Gastrocnemius medialis (tissue), 4 donors: ENCODE data around the gene ARAP2. TPM values are rescaled to one million over a fixed set of nuclear protein-coding genes. Genes with fewer than 3 reads are reported as not detected.
A peak's percentile ranks its signal among the peaks of the same experiment; 100 is the strongest.

ENCODE experiments used
- ATAC-seq, 2 donors: fragments of 150-250 bp; one replicate each; pipeline ENCODE4 v1.9.1; 2016
- DNase-seq, 2 donors: peaks; one replicate each; pipeline ENCODE4 v3.0.0-alpha.2; 2019
- H3K27ac ChIP-seq, 4 donors: fragments of 200-600 bp; sonication (generic); 1 replicate in 1 of 4; 2 replicates in 3 of 4; pipeline ENCODE4 v1.5.1; 2016 to 2018; ENCODE audit warnings: mild to moderate bottlenecking in 2 of 4, moderate library complexity in 1 of 4
- H3K27me3 ChIP-seq, 3 donors: fragments of 200-600 bp; sonication (generic) in 2 of 3; 1 replicate in 1 of 3; 2 replicates in 2 of 3; pipeline versions ENCODE4 v1.5.1 to v1.6.0; 2016 to 2019; ENCODE audit warnings: mild to moderate bottlenecking in 1 of 3, moderate library complexity in 1 of 3
- H3K36me3 ChIP-seq, 2 donors: fragments of 200-600 bp; sonication (generic) in 1 of 2; one replicate each; pipeline ENCODE4 v1.5.1; 2017 to 2018
- H3K4me1 ChIP-seq, 2 donors: fragments of 200-600 bp; sonication (generic) in 1 of 2; one replicate each; pipeline ENCODE4 v1.5.1; 2016 to 2017; ENCODE audit warnings: mild to moderate bottlenecking in 2 of 2
- H3K4me3 ChIP-seq, 4 donors: fragments of 200-600 bp; sonication (generic) in 3 of 4; 1 replicate in 1 of 4; 2 replicates in 3 of 4; pipeline ENCODE4 v1.5.1; 2016 to 2019; ENCODE audit warnings: mild to moderate bottlenecking in 2 of 4
- H3K9me3 ChIP-seq, 3 donors: fragments of 200-600 bp; sonication (generic) in 2 of 3; 1 replicate in 1 of 3; 2 replicates in 2 of 3; pipeline ENCODE4 v1.5.1; 2016 to 2019
- POLR2A ChIP-seq, 2 donors: fragments of 450-650 bp; IDR thresholded peaks; one replicate each; pipeline ENCODE4 v1.6.1; 2017; ENCODE audit warnings: antibody characterized with exemption in 2 of 2, mild to moderate bottlenecking in 2 of 2, moderate library complexity in 2 of 2
- in situ Hi-C, 4 donors: fragments of 200-750 bp; cut with MboI; loops; one replicate each; pipeline versions ENCODE4 v1.15.0 to v1.8.0; 2017; ENCODE audit warnings: low sequenced_read_pairs in 4 of 4
- intact Hi-C: fragments of 100-400 bp; cut with DNase I; formaldehyde crosslinking; loops from one replicate; pipeline ENCODE4 v1.15.1; 2023; ENCODE audit warnings: low total_unique reads
- total RNA-seq, 4 donors: library from RNA; depleted of rRNA; stranded (reverse); fragments of >200 nt; gene quantifications; one replicate each; pipeline versions ENCODE4 v1.1.0 to v1.2.3, GENCODE V29; 2016
- TF ChIP-seq, protein P1 (sequence below), 5 experiments: fragments of 450-650 bp in 3 of 5; fragments of 200-600 bp in 2 of 5; sonication (generic) in 2 of 5; IDR thresholded peaks in 4 of 5; conservative IDR thresholded peaks in 1 of 5; 1 replicate in 4 of 5; 2 replicates in 1 of 5; pipeline ENCODE4 v1.5.1; 2016 to 2019; ENCODE audit warnings: antibody characterized with exemption in 5 of 5, mild to moderate bottlenecking in 3 of 5, moderate library complexity in 3 of 5

The ARAP2 gene
- total RNA-seq, 4 donors from 2014 or later, result 0.32 to 10.3 (median 1.1) TPM

DNA sequence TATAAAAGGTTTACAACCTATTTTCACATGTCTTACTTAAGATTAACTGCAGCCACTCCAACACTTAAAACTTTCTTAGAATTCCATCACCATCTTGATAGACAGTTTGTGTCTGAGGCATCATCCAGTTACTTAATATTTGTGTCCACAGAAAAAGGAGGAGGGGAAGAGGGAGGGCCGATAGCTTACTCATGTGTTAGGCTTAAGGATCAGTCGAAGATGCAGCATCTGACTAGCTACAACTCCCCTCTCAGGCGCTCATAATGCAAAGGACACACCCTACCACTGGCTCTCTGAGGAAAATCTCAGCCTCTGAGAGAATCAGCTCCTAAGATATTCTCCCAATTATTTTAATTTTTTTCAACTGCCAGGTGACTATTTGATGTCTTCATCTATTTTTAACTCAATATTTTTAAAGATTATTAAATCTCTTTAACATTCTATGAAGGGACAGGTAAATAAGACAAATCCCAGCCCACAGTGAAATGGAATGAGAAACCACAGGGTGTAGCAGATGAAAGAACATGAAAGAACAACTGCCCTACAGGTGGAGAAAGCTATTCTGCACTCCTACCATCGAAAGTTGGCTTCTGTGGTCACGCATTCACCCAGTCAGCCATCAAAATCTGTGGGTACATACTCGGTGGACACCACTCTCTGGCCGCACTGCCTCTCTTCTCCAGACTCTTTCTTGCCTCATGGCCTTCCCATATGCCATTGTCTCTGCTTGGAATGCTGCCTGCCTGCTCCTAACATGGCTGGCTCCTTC lies 48.0 kb downstream of the ARAP2 start:
- H3K9me3 ChIP-seq, result no peaks in the 10 kb centered on the region
- H3K4me3 ChIP-seq, result no peak overlapping the region
- no peaks in the 10 kb centered on the region for H3K36me3 ChIP-seq
- H3K27me3 ChIP-seq, result no peaks in the 10 kb centered on the region
- DNase-seq (no peak), ATAC-seq (no peak)
- in situ Hi-C loops, result no loop called here
- no peak overlapping the region for H3K27ac ChIP-seq
- H3K4me1 ChIP-seq, result no peaks in the 10 kb centered on the region
- intact Hi-C loops, result no loop called here
- no peak for TF ChIP-seq POLR2A (IDR thresholded peaks at IDR 0.05)
- TF ChIP-seq, protein P1, sequence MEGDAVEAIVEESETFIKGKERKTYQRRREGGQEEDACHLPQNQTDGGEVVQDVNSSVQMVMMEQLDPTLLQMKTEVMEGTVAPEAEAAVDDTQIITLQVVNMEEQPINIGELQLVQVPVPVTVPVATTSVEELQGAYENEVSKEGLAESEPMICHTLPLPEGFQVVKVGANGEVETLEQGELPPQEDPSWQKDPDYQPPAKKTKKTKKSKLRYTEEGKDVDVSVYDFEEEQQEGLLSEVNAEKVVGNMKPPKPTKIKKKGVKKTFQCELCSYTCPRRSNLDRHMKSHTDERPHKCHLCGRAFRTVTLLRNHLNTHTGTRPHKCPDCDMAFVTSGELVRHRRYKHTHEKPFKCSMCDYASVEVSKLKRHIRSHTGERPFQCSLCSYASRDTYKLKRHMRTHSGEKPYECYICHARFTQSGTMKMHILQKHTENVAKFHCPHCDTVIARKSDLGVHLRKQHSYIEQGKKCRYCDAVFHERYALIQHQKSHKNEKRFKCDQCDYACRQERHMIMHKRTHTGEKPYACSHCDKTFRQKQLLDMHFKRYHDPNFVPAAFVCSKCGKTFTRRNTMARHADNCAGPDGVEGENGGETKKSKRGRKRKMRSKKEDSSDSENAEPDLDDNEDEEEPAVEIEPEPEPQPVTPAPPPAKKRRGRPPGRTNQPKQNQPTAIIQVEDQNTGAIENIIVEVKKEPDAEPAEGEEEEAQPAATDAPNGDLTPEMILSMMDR (IDR thresholded peaks at IDR 0.05 in 4 of 5, conservative IDR thresholded peaks at IDR 0.05 in 1 of 5), result no peak

DNA sequence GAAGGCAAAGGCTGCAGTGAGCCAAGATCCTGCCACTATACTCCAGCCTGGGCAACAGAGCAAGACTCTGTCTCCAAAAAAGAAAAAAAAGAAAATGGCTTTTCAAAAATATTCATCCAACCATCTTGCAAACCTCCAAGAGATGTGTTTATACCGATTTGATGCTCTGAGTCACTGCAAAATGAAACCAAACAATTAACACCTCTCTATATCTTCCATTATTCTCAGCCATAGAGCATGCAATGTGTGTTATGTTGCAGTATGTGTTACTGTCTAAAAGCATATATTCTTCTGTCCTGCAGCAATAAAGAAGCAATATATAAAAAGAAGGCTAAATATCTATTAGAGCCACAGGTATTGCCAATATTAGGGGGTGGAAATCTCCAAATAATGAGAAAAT lies 51.4 kb downstream of the ARAP2 start:
- intact Hi-C loops (no loop called here), in situ Hi-C loops (no loop called here)
- Histone ChIP-seq H3K9me3 (no peaks in the 10 kb centered on the region), H3K27me3 (no peaks in the 10 kb centered on the region), H3K4me3 (no peak overlapping the region), H3K36me3 (no peaks in the 10 kb centered on the region), H3K4me1 (no peaks in the 10 kb centered on the region), H3K27ac (no peak overlapping the region)
- no peak for ATAC-seq
- DNase-seq, result no peak
- no peak for TF ChIP-seq POLR2A (IDR thresholded peaks at IDR 0.05)
- TF ChIP-seq, protein P1 (IDR thresholded peaks at IDR 0.05 in 4 of 5, conservative IDR thresholded peaks at IDR 0.05 in 1 of 5), result no peak

DNA sequence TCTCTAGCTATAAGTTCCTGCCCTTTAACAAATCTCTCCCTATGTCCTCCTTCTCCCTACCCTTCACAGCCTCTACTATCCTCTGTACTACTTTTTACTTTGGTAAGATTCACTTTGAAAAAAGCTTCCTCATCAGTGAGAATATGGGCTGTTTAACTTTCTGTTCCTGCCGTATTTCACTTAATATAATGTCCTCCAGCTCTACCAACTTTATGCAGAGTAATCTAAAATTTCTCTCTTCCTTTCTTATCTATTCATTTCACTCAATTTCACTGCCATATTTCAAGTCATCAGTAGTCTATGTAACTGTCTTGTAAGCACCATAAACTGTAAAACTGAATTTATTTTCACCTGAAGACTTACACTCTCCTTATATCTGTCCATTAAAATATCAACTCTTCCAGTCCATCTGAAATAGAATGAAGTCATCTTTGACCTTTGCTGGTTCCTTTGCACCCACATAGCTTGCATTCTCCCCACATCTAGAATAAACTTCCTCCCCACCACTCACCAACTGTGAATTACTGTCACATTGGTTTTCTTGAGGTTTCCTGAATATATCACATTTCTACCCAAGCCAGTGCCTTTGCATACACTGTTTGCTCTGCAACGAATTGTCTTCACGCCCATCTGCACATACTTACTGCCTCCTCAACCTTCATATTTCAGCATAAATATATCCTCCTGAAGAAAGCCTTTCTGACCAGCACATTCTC lies 54.6 kb downstream of the ARAP2 start:
- Histone ChIP-seq H3K9me3 (no peaks in the 10 kb centered on the region), H3K4me1 (no peaks in the 10 kb centered on the region), H3K27ac (no peak overlapping the region), H3K4me3 (no peak overlapping the region), H3K36me3 (no peaks in the 10 kb centered on the region), H3K27me3 (no peaks in the 10 kb centered on the region)
- ATAC-seq, result no peak
- intact Hi-C loops, result no loop called here
- in situ Hi-C loops, result no loop called here
- no peak for TF ChIP-seq POLR2A (IDR thresholded peaks at IDR 0.05)
- TF ChIP-seq, protein P1 (IDR thresholded peaks at IDR 0.05 in 4 of 5, conservative IDR thresholded peaks at IDR 0.05 in 1 of 5), result no peak
- no peak for DNase-seq

DNA sequence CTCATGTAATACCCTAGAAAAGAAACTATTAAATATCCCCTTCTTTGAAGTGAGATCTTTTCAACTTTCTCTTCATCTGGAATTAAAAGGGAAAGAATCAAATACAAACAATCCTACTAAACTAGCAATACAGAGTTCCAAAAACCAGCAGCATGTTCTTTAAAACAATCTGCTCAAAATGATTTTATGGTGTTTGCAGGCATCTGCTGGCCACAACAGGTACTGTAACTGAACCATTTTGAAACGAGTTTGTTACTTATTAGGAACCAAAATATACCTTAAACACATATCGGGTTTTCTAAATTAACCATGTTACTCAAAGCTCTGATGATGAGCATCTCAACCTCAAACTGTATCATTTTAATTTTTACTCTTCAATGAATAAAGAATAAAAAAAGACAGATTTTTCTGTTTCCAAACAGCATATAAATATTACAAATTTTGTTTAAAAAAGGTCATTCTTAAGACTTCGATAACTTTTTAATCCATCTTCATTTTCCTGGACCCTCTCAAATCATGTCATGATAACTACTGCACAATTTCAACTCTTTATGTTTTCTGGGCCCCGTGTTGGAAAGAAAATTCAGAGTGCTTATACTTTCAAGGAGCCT lies 56.5 kb downstream of the ARAP2 start:
- Histone ChIP-seq H3K4me3 (no peak overlapping the region), H3K9me3 (no peaks in the 10 kb centered on the region), H3K27me3 (no peaks in the 10 kb centered on the region), H3K4me1 (no peaks in the 10 kb centered on the region), H3K36me3 (no peaks in the 10 kb centered on the region), H3K27ac (no peak overlapping the region)
- DNase-seq (no peak), ATAC-seq (no peak)
- intact Hi-C loops (no loop called here), in situ Hi-C loops (no loop called here)
- TF ChIP-seq, protein P1 (IDR thresholded peaks at IDR 0.05 in 4 of 5, conservative IDR thresholded peaks at IDR 0.05 in 1 of 5), result peak in 2 of 5 experiments; percentile 7 to 24
- TF ChIP-seq POLR2A (IDR thresholded peaks at IDR 0.05), result no peak
